NCI-H774 (cell line): ENCODE measurements around the gene SLC7A8.
"Not testable (repeated sequence)": the region's sequence is repeated elsewhere in the genome, so short reads cannot be mapped to it uniquely, and the experiment has no call there.

Experiments used
- DNase-seq: peaks from one replicate; lab custom pipeline; 2025; lab: John Stamatoyannopoulos, UW

SLC7A8 gene

GRCh38 chr14:23113431-23114119, 69.9 kb downstream of the SLC7A8 start:
- no peak for DNase-seq

DNA sequence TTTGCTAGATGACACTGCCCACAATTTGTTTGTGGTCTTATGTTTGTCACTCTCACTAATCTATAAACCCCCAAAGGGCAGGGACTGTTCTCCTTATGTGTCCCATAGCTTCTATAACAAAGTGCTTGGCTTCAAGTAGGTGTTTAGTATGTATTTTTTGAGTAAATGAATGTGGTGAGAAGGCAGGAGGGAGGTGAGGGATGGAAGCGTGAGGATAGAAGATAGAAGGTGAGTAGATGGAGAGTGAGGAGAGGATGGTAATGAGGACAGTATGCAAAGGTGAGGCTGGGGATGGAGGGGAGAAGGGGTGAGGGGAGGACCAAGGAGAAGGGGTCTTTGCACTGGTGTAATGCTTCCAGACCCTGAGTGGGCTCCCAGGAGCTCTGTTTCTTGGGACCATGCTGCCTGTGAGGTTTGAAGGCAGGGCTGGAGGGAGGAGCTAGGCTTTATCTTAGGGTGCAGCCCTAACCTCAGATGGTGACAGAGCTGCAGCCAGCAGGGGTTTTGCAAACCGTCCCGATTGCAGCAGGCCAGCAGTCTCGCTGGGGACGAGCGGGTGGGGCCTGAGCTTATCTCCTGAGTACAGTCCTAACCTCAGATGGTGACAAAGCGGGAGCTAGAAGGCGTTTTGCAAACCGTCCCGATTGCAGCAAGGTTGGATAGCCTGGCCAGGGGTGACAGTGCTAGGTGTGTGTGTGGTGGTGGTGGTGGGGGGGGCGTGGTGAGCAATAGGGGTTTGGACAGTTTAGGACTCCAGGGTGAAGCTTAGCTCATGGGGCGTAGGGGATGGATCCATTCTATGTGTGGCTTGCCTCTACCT, 70.9 kb downstream of the SLC7A8 start:
- no peak for DNase-seq

DNA sequence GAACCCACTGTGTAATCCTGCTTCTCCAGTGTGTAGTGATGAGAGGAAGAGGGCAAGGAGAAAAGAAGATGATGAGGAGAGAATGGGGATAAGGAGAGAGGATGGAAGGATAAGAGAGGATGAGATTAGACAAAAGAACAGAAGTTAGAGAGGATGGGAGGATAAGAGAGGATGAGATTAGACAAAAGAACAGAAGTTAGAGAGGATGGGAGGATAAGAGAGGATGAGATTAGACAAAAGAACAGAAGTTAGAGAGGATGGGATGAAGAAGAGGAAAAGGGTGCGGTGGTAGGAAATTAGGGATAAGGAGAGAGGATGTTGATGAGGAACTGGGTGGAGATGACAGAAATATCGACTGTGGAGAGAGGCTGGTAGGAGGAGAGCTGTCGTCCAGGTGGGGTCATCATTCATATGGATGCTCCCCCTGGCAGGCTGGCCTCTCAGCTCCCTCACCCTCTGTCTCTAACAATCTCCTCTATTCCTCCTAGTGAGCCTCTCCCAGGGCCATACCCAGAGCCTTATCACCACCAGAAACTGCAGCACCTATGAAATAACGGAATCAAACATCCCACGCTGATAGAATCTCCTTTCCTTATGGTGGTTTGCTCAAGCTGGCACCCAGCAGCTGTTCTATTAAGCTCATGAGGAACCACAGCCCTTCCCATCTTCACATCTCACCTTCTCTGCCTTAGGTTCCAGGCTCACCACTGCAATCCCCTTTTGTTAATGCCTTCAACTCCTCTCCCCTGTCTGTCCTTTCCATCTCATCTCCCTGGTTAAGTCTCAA, 72.7 kb downstream of the SLC7A8 start:
- DNase-seq: no peak

GRCh38 chr14:23109769-23110168, 73.7 kb downstream of the SLC7A8 start:
- DNase-seq: no peak

DNA sequence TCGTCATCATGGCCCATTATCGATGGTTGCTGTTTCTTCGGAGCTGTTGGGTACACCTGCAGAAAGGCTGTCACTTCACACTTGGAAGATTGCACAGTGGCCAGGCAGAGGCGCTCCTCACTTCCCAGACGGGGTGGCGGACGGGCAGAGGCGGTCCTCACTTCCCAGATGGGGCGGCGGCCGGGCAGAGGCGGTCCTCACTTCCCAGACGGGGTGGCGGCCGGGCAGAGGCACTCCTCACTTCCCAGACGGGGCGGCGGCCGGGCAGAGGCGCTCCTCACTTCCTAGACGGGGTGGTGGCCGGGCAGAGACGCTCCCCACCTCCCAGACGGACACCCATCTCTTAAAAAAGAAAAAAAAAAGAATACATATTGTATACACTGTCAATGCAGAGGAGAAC, 75.3 kb downstream of the SLC7A8 start:
- DNase-seq: not testable (repeated sequence)

DNA sequence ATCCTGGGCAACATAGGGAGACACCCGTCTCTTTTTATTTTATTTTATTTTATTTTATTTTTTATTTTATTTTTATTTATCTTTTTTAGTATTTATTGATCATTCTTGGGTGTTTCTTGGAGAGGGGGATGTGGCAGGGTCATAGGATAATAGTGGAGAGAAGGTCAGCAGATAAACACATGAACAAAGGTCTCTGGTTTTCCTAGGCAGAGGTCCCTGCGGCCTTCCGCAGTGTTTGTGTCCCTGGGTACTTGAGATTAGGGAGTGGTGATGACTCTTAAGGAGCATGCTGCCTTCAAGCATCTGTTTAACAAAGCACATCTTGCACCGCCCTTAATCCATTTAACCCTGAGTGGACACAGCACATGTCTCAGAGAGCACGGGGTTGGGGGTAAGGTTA, 75.8 kb downstream of the SLC7A8 start:
- DNase-seq: not testable (repeated sequence)

GRCh38 chr14:23106747-23107045, 76.8 kb downstream of the SLC7A8 start:
- DNase-seq: no peak

DNA sequence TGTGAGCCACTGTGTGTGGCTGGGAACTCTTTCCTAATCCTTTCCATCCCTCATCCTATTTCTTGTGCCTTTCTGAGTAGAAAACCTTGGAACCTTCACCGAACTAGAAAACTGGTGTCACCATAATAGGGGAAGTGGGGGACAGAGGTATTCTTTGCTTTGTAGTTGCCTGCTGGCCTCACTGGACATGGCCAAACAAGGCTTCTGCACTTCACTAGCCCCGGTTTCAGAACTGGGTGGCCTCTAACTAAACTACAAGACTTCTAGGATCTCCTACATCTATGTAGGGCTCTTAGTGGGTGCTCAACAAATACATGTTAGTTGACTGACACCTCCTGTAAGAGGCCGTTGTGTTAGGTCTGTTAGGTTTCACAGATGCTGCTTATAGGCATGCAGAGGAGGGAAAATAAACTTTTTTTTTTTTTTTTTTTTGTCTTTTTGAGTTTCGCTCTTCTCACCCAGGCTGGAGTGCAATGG, 78.1 kb downstream of the SLC7A8 start:
- no peak for DNase-seq

DNA sequence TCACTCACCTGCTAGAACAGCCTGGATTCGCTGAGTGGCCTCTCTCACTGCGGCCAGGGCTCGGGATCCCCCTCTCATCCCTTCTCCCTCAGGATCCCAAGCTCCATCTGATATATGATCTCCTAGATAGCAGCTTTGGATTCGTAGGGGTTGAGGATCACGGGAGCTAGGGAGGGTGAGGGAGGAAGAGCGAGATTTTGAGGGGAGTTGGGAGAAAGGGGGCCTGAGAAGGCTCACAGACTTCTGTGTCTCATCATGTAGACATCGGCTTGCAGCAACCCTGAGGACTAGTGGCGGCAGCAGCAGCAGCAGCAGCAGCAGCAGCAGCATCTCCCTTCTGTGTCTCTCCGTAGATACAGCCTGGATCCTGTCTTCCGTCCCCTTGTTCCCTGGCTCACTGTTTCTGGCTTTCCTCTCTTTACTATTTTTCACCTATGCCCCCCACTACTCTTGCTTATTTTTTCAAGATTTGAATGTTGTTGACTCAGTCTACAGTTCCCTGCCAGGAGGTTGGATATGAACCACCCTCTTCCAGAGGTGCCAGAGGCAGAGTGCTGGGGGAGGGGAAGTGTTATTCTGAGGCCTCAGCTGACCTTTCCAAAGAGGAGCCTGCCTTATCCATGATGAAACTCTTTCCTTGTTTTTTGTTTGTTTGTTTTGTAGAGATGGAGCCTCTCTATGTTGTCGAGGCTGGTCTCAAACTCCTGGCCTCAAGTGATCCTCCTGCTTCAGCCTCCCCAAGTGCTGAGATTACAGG, 78.7 kb downstream of the SLC7A8 start, which contains the start of gene CIROP:
Gene CIROP (minus strand): TSS at position 399 of the 757 bp plus-strand sequence. CDS start 69 bp downstream, at position 330.
- DNase-seq: no peak

DNA sequence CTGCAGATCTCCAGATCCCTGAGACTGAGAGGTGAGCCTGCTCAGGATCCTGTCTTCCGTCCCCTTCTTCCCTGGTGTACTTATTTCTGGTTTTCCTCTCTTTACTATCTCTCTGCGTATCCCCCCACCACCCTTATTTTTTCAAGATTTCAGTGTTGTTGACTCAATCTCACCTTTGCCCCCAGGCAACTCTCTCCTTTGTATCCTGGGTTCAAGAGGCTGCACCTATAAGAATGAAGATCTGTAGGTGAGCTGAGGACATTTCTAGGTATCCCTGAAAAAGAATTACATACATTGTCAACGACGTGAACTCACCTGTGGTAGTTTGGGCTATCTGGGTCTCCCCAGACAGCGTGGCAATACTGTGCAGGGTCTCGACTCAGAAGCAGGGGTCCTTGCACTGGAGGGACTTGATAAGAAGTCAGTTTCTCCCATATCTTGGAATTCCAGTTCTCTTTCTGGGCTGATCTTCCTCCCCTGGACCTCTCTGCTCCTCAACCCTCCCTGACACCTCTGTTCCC, 79.3 kb downstream of the SLC7A8 start:
- DNase-seq: no peak

DNA sequence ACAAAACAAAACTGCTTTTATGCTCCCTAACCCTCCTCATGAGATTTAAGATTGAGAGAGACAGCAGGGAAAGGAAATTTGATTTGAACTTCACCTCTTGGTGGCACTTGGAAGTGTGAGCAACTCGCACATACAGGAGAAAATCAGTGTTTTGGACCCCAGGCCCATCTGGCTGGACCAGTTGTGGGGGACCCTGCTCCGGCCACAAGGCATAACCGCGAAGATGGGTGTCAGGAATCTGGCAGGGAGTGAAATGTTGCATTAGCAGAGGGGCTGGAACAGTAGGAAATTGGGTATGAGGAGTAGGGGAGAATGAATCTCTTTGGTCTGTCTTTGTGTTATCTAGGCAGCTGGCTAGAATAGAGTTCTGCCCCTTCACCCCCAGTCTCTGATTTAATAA, 79.9 kb downstream of the SLC7A8 start:
- no peak for DNase-seq

GRCh38 chr14:23102801-23103200, 80.7 kb downstream of the SLC7A8 start:
- DNase-seq: no peak

GRCh38 chr14:23101986-23102625, 81.4 kb downstream of the SLC7A8 start:
- DNase-seq: no peak

DNA sequence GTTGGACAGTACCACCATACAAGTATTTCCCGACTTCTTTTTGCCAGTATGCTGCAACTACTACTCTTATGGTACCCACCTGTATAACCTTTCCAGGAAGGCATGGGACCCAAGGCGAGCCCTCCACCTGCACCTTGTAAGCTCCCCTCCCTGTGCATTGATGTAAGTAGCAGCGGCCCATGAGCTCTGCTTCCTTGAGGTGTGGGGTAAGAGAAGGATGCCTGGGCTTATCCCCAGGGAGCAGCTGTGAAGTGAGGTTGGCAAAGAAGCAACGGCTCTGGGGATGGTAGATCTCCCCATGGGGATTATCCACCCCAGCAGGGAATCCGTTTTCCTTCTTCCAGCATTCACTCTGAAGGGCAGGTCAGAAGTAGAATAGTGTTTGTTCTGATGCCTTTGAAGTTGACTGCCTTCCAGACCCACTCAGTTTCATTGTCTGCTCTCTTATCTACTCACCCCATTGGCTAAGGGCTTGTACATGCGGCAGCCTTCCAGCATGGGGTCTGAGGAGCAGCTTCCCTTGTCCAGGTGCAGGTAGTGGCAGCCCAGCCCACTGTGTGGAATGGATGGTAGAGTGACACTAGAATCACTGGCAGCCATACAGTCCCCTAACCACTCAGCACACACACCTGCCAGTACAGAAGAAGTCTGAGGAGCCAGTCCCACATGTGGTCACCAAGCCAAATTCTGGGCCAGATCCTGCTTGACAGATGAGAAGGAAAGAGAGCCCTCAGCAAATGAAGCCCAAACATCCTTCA, 82.1 kb downstream of the SLC7A8 start:
- DNase-seq: no peak

DNA sequence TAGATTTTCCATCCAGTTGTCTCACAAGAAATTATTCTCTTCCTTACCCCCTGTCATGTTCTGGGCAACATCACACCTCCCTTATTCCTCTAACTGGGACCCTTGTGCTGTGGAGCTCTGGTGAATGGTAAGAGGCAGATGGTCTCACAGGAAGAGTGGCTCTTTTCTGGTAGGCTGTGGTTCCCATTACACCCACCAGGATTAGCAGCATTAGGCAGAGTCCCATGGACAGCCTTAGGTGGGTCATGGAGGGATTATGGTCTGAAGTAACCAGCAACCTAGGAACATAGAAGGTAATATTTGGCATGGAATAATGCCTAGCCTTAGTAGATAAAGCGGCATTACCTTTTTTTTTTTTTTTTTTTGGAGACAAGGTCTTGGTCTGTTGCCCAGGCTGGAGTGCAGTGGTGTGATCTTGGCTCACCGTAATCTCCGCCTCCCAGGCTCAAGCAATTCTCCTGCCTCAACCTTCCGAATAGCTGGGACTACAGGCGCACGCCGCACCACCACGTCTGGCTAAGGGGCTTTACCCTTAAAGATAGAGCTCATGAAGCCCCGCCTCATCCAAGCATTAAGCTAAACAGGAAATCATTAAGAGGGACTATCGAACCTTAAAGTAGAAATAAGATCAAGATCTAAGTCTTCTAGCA, 84.1 kb downstream of the SLC7A8 start:
- DNase-seq: no peak

DNA sequence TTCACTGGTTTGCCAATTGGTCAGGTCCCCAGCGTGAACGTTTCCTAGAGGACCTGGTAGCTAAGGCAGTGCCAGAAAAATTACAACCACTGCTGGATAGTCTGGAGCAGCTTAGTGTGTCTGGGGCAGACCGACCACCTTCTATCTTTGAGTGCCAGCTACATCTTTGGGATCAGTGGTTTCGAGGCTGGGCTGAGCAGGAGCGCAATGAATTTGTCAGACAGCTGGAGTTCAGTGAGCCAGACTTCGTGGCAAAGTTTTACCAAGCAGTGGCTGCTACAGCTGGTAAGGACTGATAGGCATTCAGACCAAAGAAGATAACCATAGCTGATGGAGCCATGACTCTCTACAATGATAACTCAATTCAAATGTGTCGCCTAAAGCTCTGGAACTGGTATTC, 85.7 kb downstream of the SLC7A8 start:
- no peak for DNase-seq

- DNase-seq: no peak
Measured at GRCh38 chr14:23095196-23096108, 88.0 kb downstream of the SLC7A8 start, which contains the start of gene C14orf119. Gene C14orf119, plus strand, starts transcription at chr14:23095505. Its CDS starts 2,154 bp downstream, at chr14:23097659.

- DNase-seq: no peak
Measured at GRCh38 chr14:23094666-23095195, 88.7 kb downstream of the SLC7A8 start, which contains the start of gene ACIN1. Gene ACIN1, minus strand, starts transcription at chr14:23095136. Its CDS starts 24 bp downstream, at chr14:23095112.
